ENCODE results near the gene ZNF268. TPM values are rescaled to one million over a fixed set of nuclear protein-coding genes. Genes with fewer than 3 reads are reported as not detected.

The ZNF268 gene
- total and polyA plus RNA-seq, 2 donors (not counting 1 experiment from before 2014, with no cell fraction given), result 11.6 to 28.6 TPM

GRCh38 chr12:133174901-133175300, 6.4 kb upstream of the ZNF268 start:
- Histone ChIP-seq H3K27ac (ENCODE audit: insufficient read depth, low read length) (no peak overlapping the region), H2AFZ (ENCODE audit: low read length) (no peak overlapping the region), H3K4me2 (ENCODE audit: extremely low read depth, insufficient read depth, low read length) (no peak overlapping the region), H3K79me2 (ENCODE audit: control insufficient read depth, insufficient read depth, low read length) (no peaks in the 10 kb centered on the region), H3K4me1 (ENCODE audit: control insufficient read depth, extremely low read depth, insufficient read depth, low read length) (no peaks in the 10 kb centered on the region), H3K4me3 (replicated peaks in 1 of 4; ENCODE audit: control extremely low read depth in 1 of 4, insufficient read depth in 1 of 4, low read depth in 3 of 4, low read length in 4 of 4) (no peak overlapping the region), H3K9me3 (ENCODE audit: control insufficient read depth, insufficient read depth, low read depth, low read length) (no peaks in the 10 kb centered on the region), H3K9ac (ENCODE audit: insufficient read depth, low read length) (no peak overlapping the region), H3K36me3 (ENCODE audit: control insufficient read depth, insufficient read depth, low read length) (no peaks in the 10 kb centered on the region), H3K27me3 (ENCODE audit: control insufficient read depth, insufficient read depth, low read length) (no peaks in the 10 kb centered on the region), H4K20me1 (ENCODE audit: control insufficient read depth, extremely low read depth, insufficient read depth, low read length) (no peaks in the 10 kb centered on the region)
- no peak for DNase-seq (ENCODE audit: low read depth in 2 of 2)
- TF ChIP-seq EZH2 (IDR thresholded peaks at IDR 0.05; ENCODE audit: low read length, missing control alignments), result no peak
- TF ChIP-seq, protein P1, sequence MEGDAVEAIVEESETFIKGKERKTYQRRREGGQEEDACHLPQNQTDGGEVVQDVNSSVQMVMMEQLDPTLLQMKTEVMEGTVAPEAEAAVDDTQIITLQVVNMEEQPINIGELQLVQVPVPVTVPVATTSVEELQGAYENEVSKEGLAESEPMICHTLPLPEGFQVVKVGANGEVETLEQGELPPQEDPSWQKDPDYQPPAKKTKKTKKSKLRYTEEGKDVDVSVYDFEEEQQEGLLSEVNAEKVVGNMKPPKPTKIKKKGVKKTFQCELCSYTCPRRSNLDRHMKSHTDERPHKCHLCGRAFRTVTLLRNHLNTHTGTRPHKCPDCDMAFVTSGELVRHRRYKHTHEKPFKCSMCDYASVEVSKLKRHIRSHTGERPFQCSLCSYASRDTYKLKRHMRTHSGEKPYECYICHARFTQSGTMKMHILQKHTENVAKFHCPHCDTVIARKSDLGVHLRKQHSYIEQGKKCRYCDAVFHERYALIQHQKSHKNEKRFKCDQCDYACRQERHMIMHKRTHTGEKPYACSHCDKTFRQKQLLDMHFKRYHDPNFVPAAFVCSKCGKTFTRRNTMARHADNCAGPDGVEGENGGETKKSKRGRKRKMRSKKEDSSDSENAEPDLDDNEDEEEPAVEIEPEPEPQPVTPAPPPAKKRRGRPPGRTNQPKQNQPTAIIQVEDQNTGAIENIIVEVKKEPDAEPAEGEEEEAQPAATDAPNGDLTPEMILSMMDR (conservative IDR thresholded peaks at IDR 0.05 in 1 of 2, IDR thresholded peaks at IDR 0.05 in 1 of 2; ENCODE audit: low read depth in 1 of 2, low read length in 2 of 2), result no peak

DNA sequence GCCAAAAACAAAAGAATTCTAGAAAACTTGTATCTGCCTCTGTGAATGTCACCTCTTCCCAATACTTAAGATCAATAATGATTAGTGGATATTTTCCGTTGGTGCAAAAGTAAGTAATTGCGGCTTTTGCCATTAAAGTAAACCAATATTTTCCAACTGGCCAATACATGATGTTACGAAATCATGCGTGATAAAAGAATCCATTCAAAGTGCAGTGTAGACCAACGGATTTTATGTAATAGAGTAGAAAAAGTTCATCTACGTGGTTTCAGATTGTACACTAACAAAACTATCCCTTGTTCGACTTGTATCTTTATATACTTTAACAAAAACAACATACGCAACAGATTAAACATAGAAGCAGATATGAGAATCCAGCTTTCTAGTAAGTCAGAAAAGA, 626 bp upstream of the ZNF268 start:
- Histone ChIP-seq H3K27ac (ENCODE audit: insufficient read depth, low read length) (no peak overlapping the region), H3K79me2 (ENCODE audit: control insufficient read depth, insufficient read depth, low read length) (peaks cover 6% of the 10 kb centered on the region), H2AFZ (ENCODE audit: low read length) (no peak overlapping the region), H3K9ac (ENCODE audit: insufficient read depth, low read length) (no peak overlapping the region), H4K20me1 (ENCODE audit: control insufficient read depth, extremely low read depth, insufficient read depth, low read length) (no peaks in the 10 kb centered on the region), H3K4me1 (ENCODE audit: control insufficient read depth, extremely low read depth, insufficient read depth, low read length) (no peaks in the 10 kb centered on the region), H3K4me2 (ENCODE audit: extremely low read depth, insufficient read depth, low read length) (no peak overlapping the region), H3K4me3 (replicated peaks in 1 of 4; ENCODE audit: control extremely low read depth in 1 of 4, insufficient read depth in 1 of 4, low read depth in 3 of 4, low read length in 4 of 4) (no peak overlapping the region), H3K36me3 (ENCODE audit: control insufficient read depth, insufficient read depth, low read length) (peaks cover 2% of the 10 kb centered on the region), H3K27me3 (ENCODE audit: control insufficient read depth, insufficient read depth, low read length) (no peaks in the 10 kb centered on the region), H3K9me3 (ENCODE audit: control insufficient read depth, insufficient read depth, low read depth, low read length) (no peaks in the 10 kb centered on the region)
- no peak for DNase-seq (ENCODE audit: low read depth in 2 of 2)
- no peak for TF ChIP-seq EZH2 (IDR thresholded peaks at IDR 0.05; ENCODE audit: low read length, missing control alignments)
- TF ChIP-seq, protein P1 (conservative IDR thresholded peaks at IDR 0.05 in 1 of 2, IDR thresholded peaks at IDR 0.05 in 1 of 2; ENCODE audit: low read depth in 1 of 2, low read length in 2 of 2), result no peak

GRCh38 chr12:133190176-133190575, 8.9 kb downstream of the ZNF268 start:
- Histone ChIP-seq H3K9ac (ENCODE audit: insufficient read depth, low read length) (no peak overlapping the region), H4K20me1 (ENCODE audit: control insufficient read depth, extremely low read depth, insufficient read depth, low read length) (no peaks in the 10 kb centered on the region), H3K4me1 (ENCODE audit: control insufficient read depth, extremely low read depth, insufficient read depth, low read length) (no peaks in the 10 kb centered on the region), H3K9me3 (ENCODE audit: control insufficient read depth, insufficient read depth, low read depth, low read length) (peaks cover 2% of the 10 kb centered on the region), H3K27me3 (ENCODE audit: control insufficient read depth, insufficient read depth, low read length) (no peaks in the 10 kb centered on the region), H3K27ac (ENCODE audit: insufficient read depth, low read length) (no peak overlapping the region), H3K79me2 (ENCODE audit: control insufficient read depth, insufficient read depth, low read length) (no peaks in the 10 kb centered on the region), H3K4me2 (ENCODE audit: extremely low read depth, insufficient read depth, low read length) (no peak overlapping the region), H2AFZ (ENCODE audit: low read length) (no peak overlapping the region), H3K36me3 (ENCODE audit: control insufficient read depth, insufficient read depth, low read length) (peaks cover 22% of the 10 kb centered on the region), H3K4me3 (replicated peaks in 1 of 4; ENCODE audit: control extremely low read depth in 1 of 4, insufficient read depth in 1 of 4, low read depth in 3 of 4, low read length in 4 of 4) (no peak overlapping the region)
- DNase-seq (ENCODE audit: low read depth in 2 of 2), result no peak
- TF ChIP-seq EZH2 (IDR thresholded peaks at IDR 0.05; ENCODE audit: low read length, missing control alignments), result no peak
- TF ChIP-seq, protein P1 (conservative IDR thresholded peaks at IDR 0.05 in 1 of 2, IDR thresholded peaks at IDR 0.05 in 1 of 2; ENCODE audit: low read depth in 1 of 2, low read length in 2 of 2), result no peak
